NCI-H524 (cell line): Measurements from ENCODE around the gene HDAC7.
A peak's percentile ranks its signal among the peaks of the same experiment; 100 is the strongest.

Source experiments
- DNase-seq, 2 experiments: peaks; one replicate each; lab custom pipeline; 2025; lab: John Stamatoyannopoulos, UW

The HDAC7 gene

DNA sequence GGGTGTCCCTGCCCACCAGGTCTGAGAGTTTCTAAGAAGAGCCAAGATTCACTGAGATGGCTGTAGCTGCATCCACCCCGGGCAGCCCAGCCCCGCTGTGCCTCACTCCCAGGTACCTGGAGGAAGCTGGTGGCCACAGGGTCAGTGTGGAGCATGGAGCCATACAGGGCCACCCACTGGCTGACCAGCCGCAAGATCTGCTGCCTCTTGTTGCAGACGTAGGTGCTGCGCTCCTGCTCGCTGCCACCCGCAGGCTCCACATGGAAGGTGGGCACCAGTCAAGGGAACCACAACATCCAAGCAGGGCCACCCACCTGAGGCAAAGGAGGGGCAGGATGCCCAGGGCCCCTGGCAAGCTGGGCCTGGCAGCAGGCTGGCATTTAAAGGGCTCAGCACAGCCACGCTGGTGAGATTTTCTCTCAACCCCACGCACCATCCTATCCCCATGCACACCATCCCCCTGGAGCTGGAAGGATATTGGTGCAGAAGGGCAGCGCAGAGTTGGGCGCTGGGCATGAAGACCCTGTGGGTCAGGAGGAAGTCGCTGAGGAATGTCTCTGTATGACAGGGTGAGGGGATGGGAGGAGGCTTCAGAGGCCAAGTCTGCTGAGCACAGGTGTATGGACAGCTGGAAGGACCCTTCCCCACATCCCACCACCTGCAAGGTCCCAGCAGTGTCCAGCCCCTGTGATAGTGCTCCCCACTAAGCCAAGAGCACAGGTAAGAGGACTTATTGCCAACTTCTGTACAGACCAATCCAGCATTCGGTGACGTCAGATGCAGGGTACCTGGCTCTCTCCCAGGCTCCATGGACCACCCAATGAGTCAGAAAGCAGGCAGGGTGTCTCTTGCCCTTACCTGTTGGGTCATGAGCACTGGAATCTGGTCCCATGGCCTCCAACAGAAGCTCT is 71.9 kb downstream of the HDAC7 start:
- no peak for DNase-seq

DNA sequence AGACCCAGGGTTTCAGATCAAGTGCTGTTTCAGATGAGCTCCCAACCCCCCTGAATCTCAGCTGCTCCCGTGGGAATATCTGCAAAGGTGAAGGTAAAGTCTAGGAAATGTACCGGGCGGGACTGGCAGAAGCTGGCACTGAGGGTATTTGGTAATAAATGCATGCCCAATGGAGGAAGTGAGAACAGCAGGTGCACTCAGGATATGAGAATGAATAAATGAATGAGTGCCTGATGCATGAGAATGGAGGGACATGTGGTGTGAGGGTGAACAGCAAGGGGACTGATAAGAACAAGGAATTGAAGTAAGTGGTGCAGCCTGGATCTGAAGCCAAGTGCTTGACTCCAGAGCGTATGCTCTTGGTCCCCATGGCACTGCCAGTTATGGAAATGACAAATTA is 72.6 kb downstream of the HDAC7 start:
- no peak for DNase-seq

DNA sequence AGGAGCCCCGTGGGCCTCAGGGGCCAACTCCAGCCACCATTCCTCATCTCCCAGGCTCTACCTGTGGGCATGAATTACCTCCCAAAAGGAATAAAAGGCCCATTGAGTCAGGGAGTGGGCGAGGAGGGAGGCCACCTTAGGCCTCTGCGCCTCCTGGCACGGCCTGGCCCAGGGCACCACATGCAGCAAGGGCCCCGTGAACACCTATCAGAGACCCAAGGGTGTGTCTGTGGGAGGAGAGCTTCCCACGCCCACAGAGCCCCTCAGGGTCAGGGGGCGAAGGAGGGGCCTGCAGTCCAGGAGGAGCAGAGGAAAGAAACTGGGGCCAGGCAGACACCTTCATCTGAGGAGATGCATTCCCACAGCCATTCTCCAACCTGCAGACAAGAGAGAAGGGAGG is 73.2 kb downstream of the HDAC7 start:
- no peak for DNase-seq

DNA sequence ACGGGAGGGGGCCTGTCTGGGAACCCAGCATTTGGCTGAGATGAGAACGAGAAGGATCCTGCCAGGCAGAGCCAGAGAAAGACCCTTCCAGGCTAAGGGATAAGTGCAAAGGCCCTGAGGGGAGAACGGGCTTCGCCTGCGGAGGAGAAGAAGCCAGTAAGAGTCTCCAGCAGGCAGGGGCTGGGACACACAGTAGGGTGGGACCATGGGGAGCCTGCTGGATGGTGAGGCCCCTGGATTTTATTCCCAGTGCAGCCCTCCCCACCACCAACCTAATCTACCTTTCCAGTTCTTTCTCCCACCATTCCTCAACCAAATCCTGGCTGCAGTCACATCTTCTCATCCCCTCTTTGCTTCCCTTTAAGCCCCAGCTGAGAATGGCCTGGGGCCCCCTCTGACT is 73.6 kb downstream of the HDAC7 start:
- DNase-seq: no peak

DNA sequence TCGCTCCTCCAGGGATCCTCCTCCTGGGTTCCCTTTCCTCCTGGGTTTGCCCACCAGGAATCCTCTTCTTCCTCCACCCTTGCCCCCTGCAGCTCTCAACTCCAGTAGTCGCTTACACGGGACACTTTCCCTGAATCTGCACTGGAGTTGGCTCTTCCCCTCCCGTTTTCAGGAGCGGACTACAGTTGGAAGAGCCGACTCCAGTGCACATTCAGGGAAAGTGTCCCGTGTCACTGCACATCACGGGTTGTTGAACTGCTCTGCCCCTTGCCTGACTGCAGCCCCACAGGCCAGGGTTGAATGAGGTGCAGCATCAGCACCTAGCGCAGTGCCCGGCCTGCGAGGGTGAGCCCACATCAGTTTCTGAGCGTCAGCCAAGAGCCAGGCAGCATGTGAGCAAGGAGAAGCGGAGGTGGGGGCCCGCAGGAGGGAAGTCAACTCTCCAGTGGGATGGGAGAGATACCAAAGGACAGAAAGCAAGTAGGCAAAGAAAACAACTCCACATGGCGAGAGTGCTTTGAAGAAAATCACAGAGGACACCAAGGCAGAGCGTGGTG is 74.1 kb downstream of the HDAC7 start:
- no peak for DNase-seq

DNA sequence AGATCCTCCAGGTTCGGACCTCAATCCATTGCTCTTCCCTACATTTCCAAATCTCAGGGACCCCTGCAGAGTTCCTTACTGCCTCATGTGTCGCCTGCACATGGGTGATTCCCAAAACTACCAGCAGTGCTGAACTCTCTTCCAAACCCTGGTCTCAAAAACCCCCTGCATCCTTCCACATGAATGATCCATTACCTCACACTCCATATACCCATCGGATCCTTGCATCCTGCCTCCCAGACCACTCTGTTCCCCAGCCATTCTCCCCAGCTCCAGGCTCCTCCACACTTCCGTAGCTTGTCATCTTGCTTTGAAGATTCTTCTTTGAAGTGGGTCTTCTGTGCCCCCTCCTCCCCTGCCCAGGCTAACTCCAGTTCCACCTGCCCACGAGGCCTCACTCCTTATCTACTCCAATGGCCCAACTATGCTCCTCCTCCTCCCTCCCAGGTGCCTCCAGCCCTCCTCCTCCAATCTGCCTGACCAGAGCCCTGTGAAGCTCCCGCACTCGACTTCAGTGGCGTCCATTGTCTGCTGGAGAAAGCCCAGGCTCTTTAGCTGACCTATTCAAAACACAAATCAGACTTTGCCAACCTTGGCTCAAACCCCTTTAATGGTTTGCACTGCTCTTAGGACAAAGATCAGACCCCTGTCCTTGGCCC is 74.8 kb downstream of the HDAC7 start:
- DNase-seq: no peak

DNA sequence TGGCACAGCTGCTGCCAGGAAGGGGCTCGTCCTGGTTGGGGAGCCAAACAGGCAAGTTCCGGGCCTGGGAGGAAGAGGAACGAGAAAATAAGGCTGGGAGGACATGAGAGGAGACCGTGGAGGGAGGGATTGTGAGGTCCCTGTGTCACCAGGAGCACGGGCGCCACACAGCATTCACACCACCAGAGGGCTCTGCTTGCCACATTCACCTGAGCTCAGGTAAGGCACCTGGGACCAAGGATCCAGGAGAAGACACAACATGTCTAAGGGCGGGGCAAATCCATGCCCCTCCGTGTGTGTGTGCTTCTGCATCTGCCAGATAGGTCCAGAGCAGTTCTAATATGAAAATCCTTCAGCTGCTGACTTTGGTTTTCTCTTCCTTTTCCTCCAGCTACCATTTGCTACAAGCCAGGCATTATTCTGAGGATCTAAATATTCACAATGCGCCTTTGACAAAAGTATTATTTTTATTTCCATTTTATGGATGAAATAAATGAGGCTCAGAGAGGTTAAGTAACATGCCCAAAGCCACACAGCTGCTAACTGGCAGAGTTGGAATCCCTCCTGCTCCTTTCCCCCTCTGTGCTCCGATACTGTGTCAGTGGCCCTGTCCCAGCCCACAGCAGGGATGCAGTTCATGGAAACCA is 75.6 kb downstream of the HDAC7 start:
- peak in 1 of 2 experiments; percentile 29 for DNase-seq

DNA sequence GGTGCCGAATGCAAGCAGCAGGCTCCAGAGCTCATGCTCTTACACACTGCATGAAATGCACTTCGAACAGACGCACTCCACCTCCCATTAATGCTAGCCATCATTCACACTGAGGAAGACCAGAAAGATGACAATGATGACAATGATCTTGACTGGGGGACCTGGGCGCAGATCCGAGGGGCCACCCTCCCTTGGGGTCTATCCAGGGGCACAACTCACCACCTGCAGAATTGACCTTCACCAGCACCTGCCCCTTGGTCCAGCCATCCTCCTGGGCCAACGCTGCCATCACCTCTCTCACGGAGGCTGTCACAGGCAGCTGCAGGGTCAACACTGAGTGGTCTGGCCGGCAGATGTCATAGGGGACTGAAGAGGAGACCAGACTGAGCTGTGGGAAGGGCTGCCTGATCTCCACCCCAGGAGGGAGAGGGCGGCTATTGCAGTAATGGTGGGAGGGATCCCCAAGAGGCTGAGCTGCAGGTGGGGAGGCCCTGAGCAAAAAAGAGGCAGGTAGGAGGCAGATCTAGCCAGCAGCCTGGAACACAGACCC is 76.3 kb downstream of the HDAC7 start:
- DNase-seq: no peak

DNA sequence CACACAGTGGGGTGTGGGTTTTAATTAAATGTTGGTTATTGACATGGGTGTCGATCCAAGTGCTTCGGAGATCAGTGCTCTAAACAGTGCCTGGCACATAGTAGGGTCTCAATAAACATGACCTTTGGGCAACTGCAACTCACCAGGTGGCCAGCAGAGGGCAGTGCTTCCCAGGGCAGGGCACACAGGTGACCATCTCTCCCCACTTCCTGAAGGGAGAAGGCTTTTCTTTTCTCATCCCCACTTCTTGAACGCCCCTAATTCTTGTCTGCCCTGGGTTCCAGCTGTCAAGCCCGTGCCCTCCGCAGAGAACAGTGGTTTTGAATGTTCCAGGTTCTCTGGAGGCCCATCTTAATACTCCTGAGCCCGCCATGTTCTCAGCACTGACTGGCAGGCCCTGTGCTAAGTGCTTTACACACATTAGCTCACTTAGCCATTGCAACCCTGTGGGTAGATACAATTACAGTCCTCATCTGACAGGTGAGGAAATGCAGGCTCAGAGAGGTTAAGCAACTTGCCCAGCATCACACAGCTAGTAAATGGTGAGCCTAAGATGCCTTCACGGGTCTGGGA is 77.4 kb downstream of the HDAC7 start:
- DNase-seq: peak in 1 of 2 experiments; percentile 36

DNA sequence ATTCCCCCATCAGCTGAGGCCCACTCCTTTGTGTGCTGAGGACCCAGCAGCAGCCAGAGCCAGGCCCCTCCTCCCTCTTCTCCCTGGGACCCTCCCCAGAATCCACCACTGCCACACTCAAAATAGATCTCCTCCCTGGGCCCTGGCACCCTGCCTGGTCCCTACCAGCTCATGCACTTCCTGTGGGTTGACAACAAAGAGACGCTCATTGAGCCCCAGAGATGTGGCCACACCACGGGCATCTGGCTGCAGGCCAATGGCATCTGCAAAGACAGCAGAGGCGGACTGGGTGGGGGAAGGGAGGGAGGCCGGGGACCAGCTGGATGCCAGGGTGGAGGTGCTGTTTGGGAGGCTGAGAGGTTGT is 78.4 kb downstream of the HDAC7 start:
- peak; percentile 27 to 59 for DNase-seq

DNA sequence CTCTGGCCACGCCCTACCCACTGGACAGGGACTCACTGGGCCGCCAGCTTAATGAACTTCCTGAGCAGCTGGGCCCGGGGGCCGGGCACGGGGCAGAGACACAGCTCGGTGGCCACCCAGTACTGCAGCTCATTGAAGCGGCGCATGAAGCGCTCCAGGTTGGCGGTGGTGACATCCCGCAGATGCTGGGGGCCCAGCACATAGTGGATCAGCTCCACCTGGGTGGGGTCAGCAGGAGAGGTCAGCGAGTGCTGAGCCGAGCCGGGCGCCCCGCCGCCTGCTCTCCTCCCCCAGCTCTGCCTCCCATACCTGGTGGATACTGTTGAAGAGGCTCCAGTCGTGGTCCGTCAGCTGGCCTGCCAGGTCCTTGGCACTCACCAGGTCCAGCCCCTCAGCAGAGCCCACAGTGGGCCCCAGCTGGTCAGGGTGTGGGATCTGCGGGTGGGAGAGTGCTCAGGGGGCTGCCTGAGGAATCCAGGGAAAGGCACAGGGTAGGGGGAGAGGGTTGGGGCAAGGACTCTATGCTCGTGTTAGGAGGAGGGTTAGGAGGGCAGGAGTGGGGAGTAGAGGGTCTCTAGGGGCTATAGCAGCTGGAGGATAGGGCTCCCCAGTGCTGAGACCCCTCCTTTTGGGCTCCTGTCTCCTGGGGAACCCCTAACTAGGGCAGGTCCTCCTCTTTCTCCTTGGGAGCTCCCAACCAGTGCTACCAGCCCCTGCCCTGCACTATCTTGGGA is 78.9 kb downstream of the HDAC7 start:
- DNase-seq: no peak

DNA sequence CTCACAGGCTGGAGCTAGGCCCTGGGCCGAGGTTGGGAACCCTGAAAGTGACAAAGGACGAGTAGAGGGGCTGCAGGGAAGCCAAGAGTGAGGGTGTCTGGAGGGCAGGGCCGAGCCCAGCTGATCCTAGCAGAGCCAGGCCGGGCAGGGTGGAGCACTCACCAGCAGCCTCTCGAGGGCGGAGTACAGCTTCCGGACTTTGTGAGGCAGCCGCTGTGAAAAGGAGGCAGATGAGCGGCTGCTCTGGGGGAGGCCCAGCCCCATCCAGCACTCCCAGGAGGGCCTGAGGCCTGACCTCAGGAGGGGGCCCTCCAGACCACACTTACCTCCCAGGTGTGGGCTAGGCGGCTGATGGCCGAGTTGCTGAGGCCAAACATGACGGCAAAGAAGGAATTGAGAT is 79.7 kb downstream of the HDAC7 start:
- no peak for DNase-seq

DNA sequence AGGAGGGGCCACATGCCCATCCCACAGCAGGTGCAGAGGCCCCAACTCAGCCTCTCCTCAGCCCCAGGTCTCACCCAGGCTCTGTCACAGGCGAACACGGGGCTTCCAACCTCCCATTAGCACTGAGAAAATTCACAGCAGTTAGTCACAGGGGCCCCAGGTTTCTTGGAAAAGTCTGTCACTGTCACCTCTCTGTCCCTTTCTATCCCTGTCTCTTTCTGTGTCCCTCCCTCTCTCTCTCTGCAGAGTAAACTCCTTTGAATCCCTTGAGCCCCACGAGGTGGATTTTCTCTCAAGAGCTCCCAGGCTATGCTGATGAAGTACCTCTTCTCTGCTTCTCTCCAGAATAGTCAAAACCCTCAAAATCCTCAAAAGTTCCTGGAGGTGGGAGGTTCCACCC is 80.4 kb downstream of the HDAC7 start:
- no peak for DNase-seq

DNA sequence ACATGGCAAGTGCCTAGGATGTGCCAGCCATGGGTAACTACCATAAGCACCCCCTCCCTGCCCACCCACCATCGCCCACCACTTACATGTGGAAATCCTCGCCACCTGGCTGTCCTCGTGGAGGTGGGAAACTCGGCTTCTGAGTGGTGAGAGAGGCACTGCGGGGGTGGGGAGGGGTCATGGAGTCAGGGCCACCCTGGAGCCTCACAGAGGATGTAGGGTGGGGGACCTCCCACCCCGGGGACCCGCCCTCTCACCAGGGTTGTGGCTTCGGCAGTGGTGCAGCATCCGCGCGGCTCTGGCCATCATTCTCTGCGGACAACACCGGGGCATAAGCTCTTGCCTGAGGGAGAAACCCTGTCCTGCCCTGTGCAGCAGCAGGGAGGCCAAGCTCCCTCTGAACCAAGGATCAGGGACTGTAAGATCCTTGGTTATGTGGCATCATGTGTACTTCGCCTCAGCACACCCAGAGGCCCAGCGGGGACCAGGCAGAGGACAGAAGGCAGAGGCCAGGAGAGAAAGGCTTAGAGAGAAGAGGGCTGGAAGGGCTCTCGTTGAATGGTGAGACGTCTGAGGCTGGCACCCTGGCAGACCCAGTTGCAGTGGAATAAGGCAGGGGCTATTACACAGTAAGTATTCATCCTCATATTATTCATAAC is 81.6 kb downstream of the HDAC7 start:
- no peak for DNase-seq

DNA sequence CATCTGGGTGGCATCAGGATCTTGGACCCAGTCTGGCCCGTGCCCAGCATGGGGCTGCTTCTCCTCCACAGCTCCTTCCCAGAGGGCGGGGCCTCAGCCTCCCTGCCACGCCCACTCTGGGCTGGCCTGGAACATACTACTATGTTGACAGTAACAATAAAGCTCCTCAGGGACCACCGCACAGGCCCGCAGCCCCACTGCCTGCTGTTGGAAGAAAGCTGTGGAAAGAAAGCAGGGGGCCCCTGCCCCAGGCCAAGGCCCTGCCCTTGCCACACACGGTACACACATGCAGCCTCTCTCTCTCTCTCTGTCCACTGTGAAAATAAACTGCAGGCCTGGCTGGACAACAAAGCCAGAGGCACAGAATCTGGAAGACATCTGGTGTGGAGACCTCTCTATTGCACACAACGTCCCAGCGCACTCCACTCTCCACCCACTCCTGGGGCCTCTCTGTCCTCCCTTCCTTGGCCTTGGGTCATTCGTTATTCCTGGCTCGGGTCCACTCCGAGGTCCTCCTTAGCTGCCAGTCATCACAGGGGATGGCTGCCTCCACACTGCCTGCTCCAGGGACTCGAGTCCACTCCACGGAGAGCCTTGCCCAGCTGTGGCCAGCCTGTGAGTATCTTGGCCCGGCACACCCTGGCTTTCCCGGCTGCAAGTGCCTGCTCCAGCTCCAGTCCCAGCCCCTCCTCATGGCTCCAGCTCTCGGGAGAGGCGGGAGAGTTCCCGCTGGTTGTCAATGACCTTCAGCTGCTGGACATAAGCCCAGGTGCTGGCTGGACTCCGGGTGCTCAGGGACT is 82.6 kb downstream of the HDAC7 start:
- no peak for DNase-seq

DNA sequence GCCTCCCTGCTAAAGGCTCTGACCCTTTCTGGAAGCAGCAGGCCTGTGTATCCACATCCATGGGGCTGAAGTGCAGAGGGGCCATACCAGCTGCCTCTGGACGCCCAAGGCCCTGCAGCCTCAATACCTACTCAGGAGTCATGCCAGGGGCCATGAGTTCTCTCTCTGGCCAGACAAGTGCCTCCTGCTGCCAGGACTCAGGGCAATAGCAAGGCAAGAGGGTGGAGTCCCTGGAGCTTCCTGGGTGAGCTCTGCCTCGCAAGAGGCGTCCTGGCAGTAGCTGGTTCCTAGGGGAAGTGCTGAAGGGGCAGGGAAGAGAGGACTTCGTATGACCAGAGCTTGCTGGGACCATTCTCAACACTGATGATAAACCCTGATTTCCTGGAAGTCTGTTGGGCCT is 83.5 kb downstream of the HDAC7 start:
- DNase-seq: no peak

DNA sequence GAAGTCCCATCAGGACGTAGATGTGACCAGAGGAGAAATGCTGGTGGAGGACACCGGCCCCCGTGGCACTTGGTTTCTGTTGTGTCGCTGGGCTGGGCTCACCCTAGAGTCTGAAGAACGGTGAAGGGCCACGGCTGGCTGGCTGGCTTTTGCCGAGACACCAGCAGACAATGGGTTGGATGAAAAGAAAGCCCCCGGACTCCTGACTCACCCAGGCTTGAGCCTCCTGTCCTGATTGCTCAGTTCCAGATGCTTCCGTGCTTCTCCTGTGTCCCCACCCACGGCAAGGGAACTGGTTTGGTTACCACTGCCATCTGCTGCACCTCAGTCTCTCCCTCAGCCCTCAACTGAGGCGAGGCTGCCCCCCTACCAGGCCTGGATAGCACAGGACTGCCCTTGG is 84.1 kb downstream of the HDAC7 start:
- no peak for DNase-seq

DNA sequence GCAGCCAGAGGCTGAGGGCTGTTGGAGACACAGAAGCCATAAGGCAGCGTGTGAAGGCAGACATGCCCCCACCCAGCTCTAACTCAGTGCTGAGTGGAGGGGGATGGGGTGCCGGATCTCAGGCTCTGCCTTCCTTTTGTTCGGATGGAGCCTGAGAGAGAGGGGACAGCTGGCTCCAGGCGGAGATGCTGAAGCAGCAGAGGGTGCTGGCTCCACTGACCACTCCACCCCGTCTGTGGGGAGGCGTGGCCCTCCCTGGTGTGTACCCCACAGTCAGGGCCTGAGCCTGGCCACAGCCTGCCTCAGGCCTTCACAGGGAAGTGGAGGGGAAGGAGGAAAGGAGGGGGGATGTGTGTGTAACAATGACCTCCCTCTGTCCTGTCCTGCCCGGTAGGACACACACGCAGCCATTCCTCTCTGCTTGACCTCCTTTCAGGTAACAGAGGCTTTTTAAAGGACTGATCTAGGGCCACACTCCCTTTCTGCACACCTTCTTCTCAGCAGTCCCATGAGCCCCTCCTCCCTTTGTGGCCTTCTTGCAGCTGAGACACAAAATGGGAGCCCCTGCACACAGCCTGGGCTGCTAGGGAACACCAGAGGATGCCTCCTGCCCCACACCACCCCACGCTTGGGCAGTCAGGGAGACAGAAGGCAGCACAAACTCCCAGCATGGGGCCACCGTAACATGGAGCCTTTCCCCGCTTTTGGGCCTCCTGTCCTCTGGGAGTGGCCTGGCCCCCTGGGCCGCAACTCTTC is 84.8 kb downstream of the HDAC7 start:
- DNase-seq: peak in 1 of 2 experiments; percentile 77

DNA sequence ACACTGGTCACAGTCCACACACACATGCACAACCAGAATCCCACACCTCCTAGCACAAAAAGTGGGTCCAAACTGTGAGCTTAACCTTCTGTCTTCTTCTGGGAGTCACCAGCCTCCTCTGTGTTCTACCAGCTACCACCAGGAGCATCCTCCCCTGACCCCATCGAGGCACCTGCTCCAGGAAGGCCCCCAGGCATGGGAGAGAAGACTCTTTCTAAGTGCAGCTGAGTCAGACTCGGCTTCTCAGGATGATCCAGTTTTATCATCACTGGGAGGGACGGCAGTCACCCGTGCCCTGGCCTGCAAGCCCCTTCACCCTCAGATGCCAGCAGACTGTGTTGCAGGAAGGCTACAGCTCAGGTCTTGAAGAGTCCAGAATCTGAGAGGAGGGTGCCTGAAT is 86.6 kb downstream of the HDAC7 start:
- DNase-seq: no peak
